ENCODE measurements around the gene NID1. TPM values are rescaled to one million over a fixed set of nuclear protein-coding genes. Genes with fewer than 3 reads are reported as not detected.

The NID1 gene
- total RNA-seq, 1 donor = 68.1 TPM

GRCh38 chr1:235943581-235944114, 121.2 kb downstream of the NID1 start:
- peak; percentile 70 for DNase-seq (ENCODE audit: low read depth)
- H3K4me3 ChIP-seq (ENCODE audit: low read depth, low read length) = no peak overlapping the region
- TF ChIP-seq CTCF (IDR thresholded peaks at IDR 0.05; ENCODE audit: insufficient read depth, low read length) = no peak

- no peak for DNase-seq (ENCODE audit: low read depth)
- H3K4me3 ChIP-seq (ENCODE audit: low read depth, low read length) = no peak overlapping the region
- TF ChIP-seq CTCF (IDR thresholded peaks at IDR 0.05; ENCODE audit: insufficient read depth, low read length) = no peak
Observed at GRCh38 chr1:235942979-235943575, 121.8 kb downstream of the NID1 start.

- no peak for DNase-seq (ENCODE audit: low read depth)
- H3K4me3 ChIP-seq (ENCODE audit: low read depth, low read length) = no peak overlapping the region
- no peak for TF ChIP-seq CTCF (IDR thresholded peaks at IDR 0.05; ENCODE audit: insufficient read depth, low read length)
Observed at GRCh38 chr1:235942625-235942934, 122.3 kb downstream of the NID1 start.

- no peak overlapping the region for H3K4me3 ChIP-seq (ENCODE audit: low read depth, low read length)
- no peak for DNase-seq (ENCODE audit: low read depth)
- TF ChIP-seq CTCF (IDR thresholded peaks at IDR 0.05; ENCODE audit: insufficient read depth, low read length) = no peak
Observed at GRCh38 chr1:235941876-235942624, 122.8 kb downstream of the NID1 start.

GRCh38 chr1:235940285-235940684, 124.6 kb downstream of the NID1 start:
- no peak for TF ChIP-seq CTCF (IDR thresholded peaks at IDR 0.05; ENCODE audit: insufficient read depth, low read length)
- no peak overlapping the region for H3K4me3 ChIP-seq (ENCODE audit: low read depth, low read length)
- no peak for DNase-seq (ENCODE audit: low read depth)

GRCh38 chr1:235939480-235939775, 125.5 kb downstream of the NID1 start:
- H3K4me3 ChIP-seq (ENCODE audit: low read depth, low read length) = no peak overlapping the region
- DNase-seq (ENCODE audit: low read depth) = no peak
- TF ChIP-seq CTCF (IDR thresholded peaks at IDR 0.05; ENCODE audit: insufficient read depth, low read length) = no peak

All from fibroblast of the aortic adventitia (primary cell).